ENCODE results near the gene LRIG3.

LRIG3 gene

GRCh38 chr12:58877243-58877743, 43.0 kb downstream of the LRIG3 start:
- Histone ChIP-seq H3K4me3 (ENCODE audit: low read length) (no peak overlapping the region), H3K9ac (ENCODE audit: low read length) (no peak overlapping the region), H3K36me3 (replicated peaks; ENCODE audit: low read depth, low read length) (no peaks in the 10 kb centered on the region), H3K79me2 (ENCODE audit: low read length) (no peaks in the 10 kb centered on the region), H3K27ac (ENCODE audit: low read length) (no peak overlapping the region), H3K9me3 (ENCODE audit: insufficient read depth, low read length) (no peaks in the 10 kb centered on the region), H3K4me2 (ENCODE audit: low read length) (no peak overlapping the region), H2AFZ (ENCODE audit: low read depth, low read length) (no peak overlapping the region), H3K4me1 (ENCODE audit: low read length) (no peaks in the 10 kb centered on the region), H4K20me1 (ENCODE audit: insufficient read depth, low read length) (no peaks in the 10 kb centered on the region), H3K27me3 (ENCODE audit: low read depth, low read length) (no peaks in the 10 kb centered on the region)
- no peak for TF ChIP-seq CTCF (IDR thresholded peaks at IDR 0.05; ENCODE audit: low read depth, low read length)
- TF ChIP-seq EZH2phosphoT487 (IDR thresholded peaks at IDR 0.05; ENCODE audit: low read depth), result no peak

GRCh38 chr12:58873496-58873895, 46.8 kb downstream of the LRIG3 start:
- no peaks in the 10 kb centered on the region for H4K20me1 ChIP-seq (ENCODE audit: insufficient read depth, low read length)
- H3K79me2 ChIP-seq (ENCODE audit: low read length), result no peaks in the 10 kb centered on the region
- no peaks in the 10 kb centered on the region for H3K36me3 ChIP-seq (replicated peaks; ENCODE audit: low read depth, low read length)
- no peaks in the 10 kb centered on the region for H3K9me3 ChIP-seq (ENCODE audit: insufficient read depth, low read length)
- no peak overlapping the region for H3K9ac ChIP-seq (ENCODE audit: low read length)
- no peaks in the 10 kb centered on the region for H3K4me1 ChIP-seq (ENCODE audit: low read length)
- no peak overlapping the region for H3K4me2 ChIP-seq (ENCODE audit: low read length)
- H3K27me3 ChIP-seq (ENCODE audit: low read depth, low read length), result no peaks in the 10 kb centered on the region
- no peak for TF ChIP-seq EZH2phosphoT487 (IDR thresholded peaks at IDR 0.05; ENCODE audit: low read depth)
- TF ChIP-seq CTCF (IDR thresholded peaks at IDR 0.05; ENCODE audit: low read depth, low read length), result no peak
- no peak overlapping the region for H3K4me3 ChIP-seq (ENCODE audit: low read length)
- H3K27ac ChIP-seq (ENCODE audit: low read length), result no peak overlapping the region
- H2AFZ ChIP-seq (ENCODE audit: low read depth, low read length), result no peak overlapping the region

GRCh38 chr12:58871556-58871955, 48.7 kb downstream of the LRIG3 start:
- Histone ChIP-seq H3K4me2 (ENCODE audit: low read length) (no peak overlapping the region), H3K9me3 (ENCODE audit: insufficient read depth, low read length) (no peaks in the 10 kb centered on the region), H3K79me2 (ENCODE audit: low read length) (no peaks in the 10 kb centered on the region), H3K4me1 (ENCODE audit: low read length) (no peaks in the 10 kb centered on the region), H3K27me3 (ENCODE audit: low read depth, low read length) (no peaks in the 10 kb centered on the region), H3K9ac (ENCODE audit: low read length) (no peak overlapping the region), H3K36me3 (replicated peaks; ENCODE audit: low read depth, low read length) (no peaks in the 10 kb centered on the region), H3K4me3 (ENCODE audit: low read length) (no peak overlapping the region), H2AFZ (ENCODE audit: low read depth, low read length) (no peak overlapping the region), H3K27ac (ENCODE audit: low read length) (no peak overlapping the region), H4K20me1 (ENCODE audit: insufficient read depth, low read length) (no peaks in the 10 kb centered on the region)
- no peak for TF ChIP-seq EZH2phosphoT487 (IDR thresholded peaks at IDR 0.05; ENCODE audit: low read depth)
- TF ChIP-seq CTCF (IDR thresholded peaks at IDR 0.05; ENCODE audit: low read depth, low read length), result no peak

GRCh38 chr12:58870595-58870994, 49.7 kb downstream of the LRIG3 start:
- no peak overlapping the region for H3K27ac ChIP-seq (ENCODE audit: low read length)
- H3K9ac ChIP-seq (ENCODE audit: low read length), result no peak overlapping the region
- no peak overlapping the region for H3K4me3 ChIP-seq (ENCODE audit: low read length)
- no peak overlapping the region for H3K4me2 ChIP-seq (ENCODE audit: low read length)
- no peaks in the 10 kb centered on the region for H3K4me1 ChIP-seq (ENCODE audit: low read length)
- H3K79me2 ChIP-seq (ENCODE audit: low read length), result no peaks in the 10 kb centered on the region
- no peaks in the 10 kb centered on the region for H4K20me1 ChIP-seq (ENCODE audit: insufficient read depth, low read length)
- H3K9me3 ChIP-seq (ENCODE audit: insufficient read depth, low read length), result no peaks in the 10 kb centered on the region
- H3K27me3 ChIP-seq (ENCODE audit: low read depth, low read length), result no peaks in the 10 kb centered on the region
- H2AFZ ChIP-seq (ENCODE audit: low read depth, low read length), result no peak overlapping the region
- TF ChIP-seq CTCF (IDR thresholded peaks at IDR 0.05; ENCODE audit: low read depth, low read length) (no peak), EZH2phosphoT487 (IDR thresholded peaks at IDR 0.05; ENCODE audit: low read depth) (no peak)
- H3K36me3 ChIP-seq (replicated peaks; ENCODE audit: low read depth, low read length), result no peaks in the 10 kb centered on the region

Measured in OCI-LY3 (cell line).